Mesenchymal stem cell (in vitro differentiated cells and primary cell): Measurements from ENCODE around the gene TBC1D16.

Source experiments
- DNase-seq: peaks from one replicate; pipeline ENCODE4 v3.0.0-alpha.2; 2013
- H2AFZ ChIP-seq: one replicate; pipeline ENCODE4 v1.6.1; 2013; ENCODE audit warnings: low read depth, mild to moderate bottlenecking, control low read depth, inconsistent platforms, low read length, moderate library complexity
- H2AK5ac ChIP-seq: 2 replicates; pipeline ENCODE4 v1.6.1; 2013; ENCODE audit warnings: low read length, moderate library complexity, mild to moderate bottlenecking, inconsistent platforms; ENCODE audit not compliant: severe bottlenecking
- H2BK120ac ChIP-seq: one replicate; pipeline ENCODE4 v1.6.1; 2013; ENCODE audit warnings: low read depth, mild to moderate bottlenecking, inconsistent platforms, low read length, moderate library complexity
- H2BK12ac ChIP-seq, 2 experiments: one replicate each; pipeline ENCODE4 v1.6.1; 2013; ENCODE audit warnings: inconsistent platforms in 2 of 2, low read length in 2 of 2, mild to moderate bottlenecking in 2 of 2, moderate library complexity in 2 of 2, control low read depth in 1 of 2
- H2BK15ac ChIP-seq: one replicate; pipeline ENCODE4 v1.6.1; 2013; ENCODE audit warnings: mild to moderate bottlenecking, low read depth, inconsistent platforms; ENCODE audit not compliant: poor library complexity, severe bottlenecking
- H2BK5ac ChIP-seq: 2 replicates; pipeline ENCODE4 v1.6.1; 2013; ENCODE audit warnings: low read depth, mild to moderate bottlenecking, low read length, control low read depth, inconsistent platforms; ENCODE audit not compliant: poor library complexity, severe bottlenecking
- H3K14ac ChIP-seq, 2 experiments: one replicate each; pipeline ENCODE4 v1.6.1; 2013; ENCODE audit warnings: inconsistent platforms in 2 of 2, low read length in 2 of 2, control low read depth in 1 of 2, mild to moderate bottlenecking in 1 of 2, moderate library complexity in 1 of 2
- H3K18ac ChIP-seq, 2 experiments: one replicate each; pipeline ENCODE4 v1.6.1; 2013; ENCODE audit warnings: inconsistent platforms in 2 of 2, low read length in 2 of 2, control low read depth in 1 of 2, low read depth in 1 of 2, mild to moderate bottlenecking in 1 of 2
- H3K23ac ChIP-seq, 2 experiments: one replicate each; pipeline ENCODE4 v1.6.1; 2013; ENCODE audit warnings: inconsistent platforms in 2 of 2, low read length in 2 of 2, mild to moderate bottlenecking in 2 of 2, moderate library complexity in 2 of 2, control low read depth in 1 of 2
- H3K27ac ChIP-seq: 2 replicates; pipeline ENCODE4 v1.5.1; 2013; ENCODE audit warnings: mild to moderate bottlenecking, moderate library complexity, low read length, control low read depth, inconsistent platforms; ENCODE audit not compliant: poor library complexity, severe bottlenecking
- H3K27me3 ChIP-seq, 2 experiments: 2 replicates each; pipeline versions ENCODE4 v1.6.1 to v1.7.0; 2013; ENCODE audit warnings: low read length in 2 of 2, mild to moderate bottlenecking in 2 of 2, moderate library complexity in 2 of 2, control low read depth in 1 of 2, inconsistent platforms in 1 of 2; ENCODE audit not compliant: control insufficient read depth in 1 of 2, insufficient read depth in 1 of 2
- H3K36me3 ChIP-seq, 2 experiments: 2 replicates each; pipeline versions ENCODE4 v1.6.1 to v1.7.0; 2013; ENCODE audit warnings: low read length in 2 of 2, control low read depth in 1 of 2, inconsistent platforms in 1 of 2, low read depth in 1 of 2, mild to moderate bottlenecking in 1 of 2; ENCODE audit not compliant: insufficient read depth in 2 of 2, control insufficient read depth in 1 of 2
- H3K4ac ChIP-seq, 2 experiments: one replicate each; pipeline ENCODE4 v1.6.1; 2013; ENCODE audit warnings: inconsistent platforms in 2 of 2, low read length in 2 of 2, mild to moderate bottlenecking in 2 of 2, moderate library complexity in 2 of 2, control low read depth in 1 of 2, low read depth in 1 of 2
- H3K4me1 ChIP-seq: 2 replicates; pipeline ENCODE4 v1.6.1; 2013; ENCODE audit warnings: low read depth, low read length, control low read depth; ENCODE audit not compliant: control insufficient read depth, insufficient read depth
- H3K4me2 ChIP-seq: 2 replicates; pipeline ENCODE4 v1.6.1; 2013; ENCODE audit warnings: low read length, mild to moderate bottlenecking, inconsistent platforms; ENCODE audit not compliant: poor library complexity, severe bottlenecking
- H3K4me3 ChIP-seq, 2 experiments: 2 replicates each; pipeline versions ENCODE4 v1.5.1 to v1.7.0; 2013; ENCODE audit warnings: low read length in 2 of 2, mild to moderate bottlenecking in 2 of 2, control low read depth in 1 of 2, low read depth in 1 of 2; ENCODE audit not compliant: insufficient read depth in 1 of 2
- H3K79me1 ChIP-seq: replicated peaks from 2 replicates; pipeline ENCODE4 v1.6.1; 2013; ENCODE audit warnings: mild to moderate bottlenecking, control low read depth, low read length, inconsistent platforms; ENCODE audit not compliant: poor library complexity, severe bottlenecking
- H3K9ac ChIP-seq: 2 replicates; pipeline ENCODE4 v1.7.0; 2013; ENCODE audit warnings: mild to moderate bottlenecking, low read length, moderate library complexity
- H3K9me3 ChIP-seq: 2 replicates; pipeline ENCODE4 v1.7.0; 2013; ENCODE audit warnings: mild to moderate bottlenecking, low read length; ENCODE audit not compliant: control insufficient read depth
- H4K8ac ChIP-seq: one replicate; pipeline ENCODE4 v1.6.1; 2013; ENCODE audit warnings: inconsistent platforms, mild to moderate bottlenecking, low read length, moderate library complexity
- H4K91ac ChIP-seq: one replicate; pipeline ENCODE4 v1.6.1; 2013; ENCODE audit warnings: mild to moderate bottlenecking, low read length, inconsistent platforms
- WGBS: methylation state at CpG from one replicate; pipeline ENCODE4 v1.1.7; 2013; ENCODE audit warnings: mixed read lengths; 5-methylcytosine and 5-hydroxymethylcytosine counted together

Gene TBC1D16

GRCh38 chr17:79948945-79949655 lies 86.6 kb downstream of the TBC1D16 start:
- peaks cover 52 to 64% of the 10 kb centered on the region in 2 experiments for H3K36me3 ChIP-seq
- no peaks in the 10 kb centered on the region for H3K27me3 ChIP-seq
- no peak overlapping the region for H3K18ac ChIP-seq
- no peak overlapping the region for H2BK120ac ChIP-seq
- H2AK5ac ChIP-seq, result no peak overlapping the region
- H3K23ac ChIP-seq, result no peak overlapping the region
- H2BK15ac ChIP-seq, result no peak overlapping the region
- no peak overlapping the region for H2BK5ac ChIP-seq
- no peak overlapping the region for H2BK12ac ChIP-seq
- H3K9me3 ChIP-seq, result no peaks in the 10 kb centered on the region
- no peak overlapping the region for H2AFZ ChIP-seq
- 85% methylated on average over 29 of the region's 29 CpGs for WGBS
- H3K4me2 ChIP-seq, result no peak overlapping the region
- no peak overlapping the region for H3K9ac ChIP-seq
- peaks cover 4% of the 10 kb centered on the region for H3K79me1 ChIP-seq
- peak overlapping the region; percentile 37 for H4K91ac ChIP-seq
- H4K8ac ChIP-seq, result no peak overlapping the region
- peaks cover 18% of the 10 kb centered on the region for H3K4me1 ChIP-seq
- no peak for DNase-seq
- H3K4ac ChIP-seq, result no peak overlapping the region
- H3K27ac ChIP-seq, result no peak overlapping the region
- H3K4me3 ChIP-seq, result no peak overlapping the region
- no peak overlapping the region for H3K14ac ChIP-seq

GRCh38 chr17:79948406-79948944 lies 87.2 kb downstream of the TBC1D16 start:
- Histone ChIP-seq H3K36me3 (peaks cover 59 to 70% of the 10 kb centered on the region in 2 experiments), H2BK15ac (no peak overlapping the region), H3K9me3 (no peaks in the 10 kb centered on the region), H3K4me2 (no peak overlapping the region), H3K4me1 (peaks cover 18% of the 10 kb centered on the region), H2BK5ac (no peak overlapping the region), H4K8ac (no peak overlapping the region), H4K91ac (peak overlapping the region; percentile 37), H2BK12ac (no peak overlapping the region), H2BK120ac (no peak overlapping the region), H3K9ac (no peak overlapping the region), H3K27ac (no peak overlapping the region), H3K23ac (no peak overlapping the region), H3K27me3 (no peaks in the 10 kb centered on the region), H2AFZ (no peak overlapping the region), H2AK5ac (no peak overlapping the region), H3K79me1 (peaks cover 2% of the 10 kb centered on the region), H3K14ac (no peak overlapping the region), H3K4me3 (no peak overlapping the region), H3K4ac (no peak overlapping the region), H3K18ac (no peak overlapping the region)
- 94% methylated on average over 10 of the region's 10 CpGs for WGBS
- DNase-seq, result no peak

GRCh38 chr17:79947351-79948031 lies 88.2 kb downstream of the TBC1D16 start:
- H3K27me3 ChIP-seq, result no peaks in the 10 kb centered on the region
- peaks cover 68 to 80% of the 10 kb centered on the region in 2 experiments for H3K36me3 ChIP-seq
- H2BK15ac ChIP-seq, result no peak overlapping the region
- H3K4me1 ChIP-seq, result peaks cover 16% of the 10 kb centered on the region
- no peak overlapping the region for H3K23ac ChIP-seq
- H3K4me3 ChIP-seq, result no peak overlapping the region
- H3K9ac ChIP-seq, result no peak overlapping the region
- H2BK12ac ChIP-seq, result no peak overlapping the region
- H3K79me1 ChIP-seq, result no peaks in the 10 kb centered on the region
- H2AK5ac ChIP-seq, result no peak overlapping the region
- H3K27ac ChIP-seq, result no peak overlapping the region
- no peak overlapping the region for H2AFZ ChIP-seq
- H2BK5ac ChIP-seq, result no peak overlapping the region
- H3K14ac ChIP-seq, result no peak overlapping the region
- no peak overlapping the region for H3K4ac ChIP-seq
- WGBS, result 96% methylated on average over 31 of the region's 31 CpGs
- no peaks in the 10 kb centered on the region for H3K9me3 ChIP-seq
- DNase-seq, result no peak
- H4K91ac ChIP-seq, result no peak overlapping the region
- no peak overlapping the region for H3K18ac ChIP-seq
- H3K4me2 ChIP-seq, result no peak overlapping the region
- H2BK120ac ChIP-seq, result no peak overlapping the region
- no peak overlapping the region for H4K8ac ChIP-seq
